ENCODE results near the gene TMEM114.

Gene TMEM114

DNA sequence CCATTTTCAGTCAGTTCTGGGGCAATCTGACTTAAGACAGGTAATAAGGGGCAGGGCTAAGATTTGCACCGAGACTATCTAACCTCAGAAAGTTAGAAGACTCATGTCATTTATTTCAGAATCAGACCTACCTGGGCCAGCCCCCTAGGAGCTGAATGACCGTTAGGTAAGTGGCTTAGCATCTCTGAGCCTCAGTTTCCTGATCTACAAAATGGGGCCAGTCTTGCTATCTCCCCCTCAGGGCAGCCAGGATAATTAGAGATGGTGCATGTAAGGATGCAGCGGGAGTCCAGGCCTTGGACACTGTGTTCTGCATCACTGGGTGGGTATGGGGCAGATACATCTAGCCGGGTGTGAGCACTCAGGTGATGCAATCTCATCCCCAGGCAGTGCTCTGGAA lies 20.8 kb upstream of the TMEM114 start:
- DNase-seq (ENCODE audit: low spot score) = no peak

DNA sequence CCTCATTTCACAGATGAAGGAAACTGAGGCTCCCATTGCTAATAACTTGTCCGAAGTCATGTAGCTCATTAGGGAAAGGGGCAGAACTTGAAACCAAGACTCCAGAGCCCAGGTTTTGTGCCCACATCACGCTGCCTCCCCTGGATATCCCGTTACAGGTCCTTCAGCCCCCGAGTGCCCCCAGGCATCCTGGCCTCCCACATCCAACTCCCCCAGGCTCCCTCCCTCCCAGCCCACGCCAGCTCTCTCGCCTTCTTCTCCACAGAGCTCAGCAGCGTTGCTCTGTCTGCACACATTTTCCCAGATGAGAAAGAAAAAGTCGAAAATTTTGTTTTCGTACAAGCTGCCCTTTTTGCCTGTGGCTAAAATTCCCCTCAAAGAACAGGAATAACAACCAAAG lies 16.9 kb upstream of the TMEM114 start:
- no peak for DNase-seq (ENCODE audit: low spot score)

DNA sequence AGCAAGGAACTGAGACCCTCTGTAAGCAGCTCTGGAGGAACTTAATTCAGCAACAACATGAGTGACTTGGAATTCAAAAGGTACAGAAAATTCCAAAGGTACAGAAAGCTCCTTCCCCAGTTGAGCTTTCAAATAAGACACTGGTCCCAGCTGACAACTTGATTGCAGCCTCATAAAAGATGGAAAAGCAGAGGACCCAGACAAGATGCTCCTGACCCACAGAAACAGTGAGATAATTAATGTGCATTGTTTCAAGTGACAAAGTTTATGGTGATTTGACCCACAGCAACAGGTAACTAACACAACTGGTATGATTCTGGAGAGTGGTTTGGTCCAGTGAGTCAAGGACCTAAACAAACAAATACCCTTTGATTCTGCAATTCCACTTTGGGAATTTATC lies 15.2 kb upstream of the TMEM114 start:
- DNase-seq (ENCODE audit: low spot score) = no peak

DNA sequence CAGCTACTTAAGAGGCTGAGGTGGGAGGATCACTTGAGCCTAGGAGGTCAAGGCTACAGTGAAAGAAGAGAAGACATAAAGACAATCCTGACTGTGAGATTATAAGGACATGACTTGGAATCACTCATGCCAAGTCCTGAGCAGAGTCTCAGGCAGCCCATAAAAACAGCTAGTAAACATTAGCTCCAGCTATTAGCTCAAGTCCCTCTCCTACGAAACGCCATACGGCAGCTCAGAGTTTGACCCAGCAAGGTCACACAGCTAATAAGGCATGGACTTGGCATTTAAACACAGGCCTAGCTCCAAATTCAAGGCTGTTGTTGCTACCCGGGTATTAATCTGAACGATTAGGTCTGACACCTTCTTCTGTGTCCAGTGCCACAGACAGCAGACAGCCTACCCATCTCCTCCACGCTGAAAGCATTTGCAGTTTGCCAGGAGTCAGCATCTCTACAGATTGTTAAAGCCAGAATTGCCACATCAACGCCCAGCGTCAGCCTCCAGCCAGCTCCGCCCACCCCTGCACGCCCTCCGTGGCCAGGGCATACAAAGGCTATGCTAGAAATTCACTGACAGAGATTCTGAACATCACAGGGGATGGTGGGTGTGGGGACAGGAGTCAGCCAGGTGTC lies 9.9 kb upstream of the TMEM114 start:
- DNase-seq (ENCODE audit: low spot score) = no peak

DNA sequence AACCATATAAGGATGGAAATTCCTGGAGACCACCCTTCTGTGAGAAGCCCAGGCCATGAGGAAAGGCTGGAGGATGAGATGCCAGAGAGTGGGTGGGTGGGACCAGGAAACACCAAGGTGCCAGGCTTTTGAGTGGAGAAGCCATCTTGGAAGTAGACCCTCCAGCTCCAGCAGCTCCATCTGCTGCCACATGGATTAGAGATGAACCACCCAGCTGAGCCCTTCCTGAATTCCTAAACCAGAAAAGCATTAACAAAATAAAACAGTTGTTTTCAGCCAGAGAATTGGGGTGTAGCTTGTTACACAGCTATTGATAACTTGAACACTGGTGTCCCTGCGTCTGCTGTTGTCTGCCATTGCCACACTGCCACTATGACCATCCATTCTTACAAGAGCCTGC lies 6.3 kb upstream of the TMEM114 start:
- no peak for DNase-seq (ENCODE audit: low spot score)

DNA sequence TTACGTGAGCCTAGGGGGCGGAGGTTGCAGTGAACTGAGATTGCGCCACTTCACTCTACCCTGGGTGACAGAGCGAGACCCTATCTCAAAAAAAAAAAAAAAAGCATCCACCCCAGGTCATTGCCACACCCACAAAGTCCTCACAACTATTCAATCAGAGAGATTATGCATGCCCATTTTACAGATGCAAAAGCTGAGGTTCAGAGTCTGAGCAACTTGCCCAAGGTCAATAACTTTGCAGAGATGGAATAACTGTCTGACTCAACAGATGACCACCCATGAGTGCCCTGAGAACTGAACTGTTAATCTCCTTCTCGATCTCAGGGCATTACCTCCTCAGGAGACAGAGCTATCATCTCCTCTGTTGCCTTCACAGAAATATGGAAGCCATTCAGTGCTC lies 5.5 kb upstream of the TMEM114 start:
- DNase-seq (ENCODE audit: low spot score) = no peak

DNA sequence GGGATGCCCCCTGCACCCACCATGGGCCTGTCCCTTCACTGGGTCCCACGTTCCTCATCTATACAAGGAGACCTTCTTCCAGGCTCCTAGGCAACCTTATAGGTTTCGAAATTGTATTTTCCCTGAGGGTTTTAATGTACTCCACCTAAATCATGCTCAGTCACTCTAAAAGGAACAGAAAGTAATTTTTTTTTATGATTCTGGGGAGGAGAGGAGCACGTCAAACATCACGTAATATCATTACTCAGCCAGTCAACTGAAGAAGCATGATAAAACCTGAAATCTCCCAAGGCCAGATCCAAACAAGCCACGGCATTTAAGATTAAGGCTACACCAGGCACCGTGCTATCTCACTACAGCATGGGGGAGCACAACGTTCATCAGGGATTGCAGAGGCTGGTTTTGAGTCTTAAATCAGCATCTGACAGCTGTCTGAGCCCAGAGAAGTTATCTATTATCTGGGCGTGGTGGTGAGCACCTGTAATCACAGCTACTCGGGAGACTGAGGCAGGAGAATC lies 3.9 kb upstream of the TMEM114 start:
- no peak for DNase-seq (ENCODE audit: low spot score)

DNA sequence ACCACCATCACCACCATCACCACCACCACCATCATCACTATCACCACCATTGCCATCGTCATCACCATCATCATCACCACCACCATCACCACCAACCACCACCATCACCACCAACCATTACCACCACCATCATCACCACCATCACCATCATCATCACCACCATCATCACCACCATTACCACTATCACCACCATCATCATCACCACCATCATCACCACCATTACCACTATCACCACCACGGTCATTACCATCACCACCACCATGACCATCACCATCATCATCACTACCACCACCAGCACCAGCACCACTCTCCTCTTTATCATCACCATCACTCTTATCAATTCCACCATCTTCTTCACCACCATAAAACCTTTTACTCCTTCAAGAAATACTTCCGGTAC lies 1.1 kb upstream of the TMEM114 start:
- DNase-seq (ENCODE audit: low spot score) = no peak

DNA sequence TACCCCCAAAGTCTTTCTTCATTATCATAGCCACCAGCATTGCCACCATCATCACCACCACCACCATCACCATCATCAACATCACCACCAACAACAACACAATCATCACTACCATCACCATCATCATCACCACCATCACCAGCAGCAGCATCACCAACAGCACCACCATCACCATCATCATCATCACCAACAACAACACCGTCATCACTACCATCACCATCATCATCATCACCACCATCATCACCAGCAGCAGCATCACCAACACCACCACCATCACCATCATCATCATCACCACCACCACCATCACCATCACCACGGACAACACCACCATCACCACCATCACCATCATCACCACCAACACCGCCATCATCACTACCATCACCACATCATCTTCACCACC lies 500 bp upstream of the TMEM114 start:
- DNase-seq (ENCODE audit: low spot score) = no peak

DNA sequence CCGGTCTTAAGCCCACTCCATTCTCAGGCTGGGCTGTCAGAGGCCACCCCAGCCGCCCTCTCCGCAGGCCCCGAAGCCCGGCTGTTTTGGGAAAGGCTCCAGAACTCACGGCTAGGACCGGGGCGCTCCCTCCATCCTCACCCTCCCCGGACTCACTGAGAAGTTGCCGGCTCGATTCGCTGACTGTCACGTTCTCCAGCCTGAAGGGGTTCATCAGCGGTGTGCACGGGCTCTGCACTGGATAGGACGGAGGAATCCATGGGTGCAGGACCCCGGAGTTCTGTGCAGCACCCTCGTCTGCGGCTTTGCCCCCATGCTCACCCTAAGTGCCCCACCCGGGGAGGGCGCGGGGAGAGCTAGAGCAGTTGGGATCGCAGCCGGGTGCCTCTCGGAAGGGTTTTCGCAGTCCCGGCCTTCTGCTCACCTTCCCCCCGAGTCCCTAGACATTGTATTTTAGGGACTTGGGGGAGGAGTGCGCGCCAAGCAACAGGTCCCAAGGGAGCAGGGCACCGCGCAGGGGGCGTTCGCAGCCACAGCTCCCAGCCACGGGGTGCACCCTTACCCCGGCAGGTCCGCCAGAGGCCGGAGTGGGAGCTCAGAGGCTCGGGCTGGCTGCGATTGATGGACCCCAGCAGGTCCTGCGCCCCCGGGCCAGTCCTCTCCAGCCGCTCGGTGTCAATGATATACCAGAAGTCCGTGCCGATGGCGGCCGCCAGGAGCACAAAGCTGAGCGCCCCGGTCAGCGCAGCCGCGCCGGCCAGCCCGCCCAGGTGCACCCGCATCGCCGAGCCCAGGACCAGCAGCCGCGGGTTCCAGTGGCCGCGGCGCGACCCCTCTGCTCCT lies 1.0 kb downstream of the TMEM114 start:
- no peak for DNase-seq (ENCODE audit: low spot score)

DNA sequence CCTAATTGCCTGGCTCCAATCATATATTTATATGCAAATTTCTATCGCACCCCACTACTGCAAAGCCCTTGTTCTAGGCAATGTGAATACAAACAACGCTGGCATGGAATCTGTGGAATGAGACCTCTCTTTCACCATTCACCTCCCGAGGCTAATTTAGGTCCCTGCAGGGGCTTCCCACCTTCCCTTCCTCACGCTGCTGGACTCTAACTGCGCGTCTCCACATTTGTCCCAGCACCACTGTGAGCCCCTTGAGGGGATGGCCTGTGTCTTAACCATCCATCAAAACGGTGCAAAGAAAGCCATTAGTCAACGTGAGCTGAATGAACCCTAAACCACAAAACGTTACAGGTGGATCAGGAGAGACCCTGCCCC lies 1.6 kb downstream of the TMEM114 start:
- no peak for DNase-seq (ENCODE audit: low spot score)

DNA sequence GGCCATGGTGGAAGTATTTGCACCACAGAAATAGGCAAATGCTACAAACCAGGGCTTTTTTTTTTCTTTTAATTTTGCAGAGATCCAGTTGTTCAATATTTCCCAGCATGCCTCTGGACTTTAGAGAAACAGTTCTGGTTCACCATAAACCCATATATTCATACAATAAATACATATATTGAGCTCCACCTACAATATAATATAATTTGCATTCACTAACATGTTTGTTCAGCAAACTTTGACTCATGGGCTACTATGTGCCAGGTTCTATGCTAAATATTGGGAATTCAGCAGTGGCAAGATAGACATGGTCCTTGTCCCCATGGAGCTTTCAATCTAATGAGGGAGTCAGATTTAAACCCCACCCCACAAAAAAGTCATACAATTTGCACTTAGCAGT lies 3.2 kb downstream of the TMEM114 start:
- DNase-seq (ENCODE audit: low spot score) = no peak

DNA sequence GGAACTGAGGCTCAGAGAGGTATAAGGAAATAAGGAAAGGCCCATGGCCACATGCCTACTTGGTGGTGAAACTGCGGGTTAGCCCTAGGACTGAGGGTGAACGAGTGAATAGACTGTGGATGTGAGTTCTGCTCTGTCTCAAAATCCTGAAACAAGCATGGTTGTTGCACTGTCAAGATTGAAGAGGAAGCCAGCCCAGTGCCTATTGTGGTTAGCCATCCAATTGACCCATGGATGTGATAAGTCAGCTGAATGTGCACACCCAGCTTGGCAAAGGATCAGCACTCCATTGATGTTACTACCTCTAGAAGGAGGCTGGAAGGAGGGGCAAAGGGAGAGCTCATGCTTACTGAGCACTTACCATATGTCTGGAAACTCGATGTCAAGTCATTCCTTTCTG lies 4.5 kb downstream of the TMEM114 start:
- DNase-seq (ENCODE audit: low spot score) = no peak

DNA sequence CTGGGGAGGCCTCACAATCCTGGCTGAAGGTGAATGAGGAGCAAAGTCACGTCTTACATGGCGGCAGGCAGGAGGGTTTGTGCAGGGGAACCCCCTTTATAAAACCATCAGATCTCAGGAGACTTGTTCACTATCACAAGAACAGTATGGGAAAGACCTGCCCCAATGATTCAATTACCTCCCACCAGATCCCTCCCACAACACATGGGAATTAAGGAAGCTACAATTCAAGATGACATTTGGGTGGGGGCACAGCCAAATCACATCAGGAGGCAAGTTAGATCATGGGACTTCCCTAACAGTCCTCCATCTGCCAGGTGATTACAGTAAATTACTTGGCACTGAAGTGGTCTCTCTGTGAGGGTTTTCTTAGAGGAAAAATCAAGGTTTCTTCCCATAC lies 5.3 kb downstream of the TMEM114 start:
- DNase-seq (ENCODE audit: low spot score) = no peak

DNA sequence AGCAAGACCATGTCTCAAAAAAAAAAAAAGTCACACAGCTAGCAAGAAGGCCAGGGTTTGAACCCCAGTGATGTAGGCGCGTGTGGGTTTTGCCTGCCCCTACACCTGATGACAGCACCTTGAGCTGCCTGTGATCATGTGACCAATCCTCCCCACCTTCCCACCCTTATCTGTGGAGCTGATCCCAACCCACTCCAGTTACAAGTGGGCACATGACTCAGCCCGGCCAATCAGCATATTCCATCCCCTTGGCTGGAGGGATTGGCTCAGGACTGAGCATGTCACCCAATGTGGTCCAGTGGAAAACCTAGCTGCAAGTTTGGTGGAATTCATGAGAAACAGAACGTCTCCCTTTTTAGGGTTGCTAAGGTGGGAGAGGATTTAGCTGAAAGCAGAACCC lies 6.6 kb downstream of the TMEM114 start:
- no peak for DNase-seq (ENCODE audit: low spot score)

DNA sequence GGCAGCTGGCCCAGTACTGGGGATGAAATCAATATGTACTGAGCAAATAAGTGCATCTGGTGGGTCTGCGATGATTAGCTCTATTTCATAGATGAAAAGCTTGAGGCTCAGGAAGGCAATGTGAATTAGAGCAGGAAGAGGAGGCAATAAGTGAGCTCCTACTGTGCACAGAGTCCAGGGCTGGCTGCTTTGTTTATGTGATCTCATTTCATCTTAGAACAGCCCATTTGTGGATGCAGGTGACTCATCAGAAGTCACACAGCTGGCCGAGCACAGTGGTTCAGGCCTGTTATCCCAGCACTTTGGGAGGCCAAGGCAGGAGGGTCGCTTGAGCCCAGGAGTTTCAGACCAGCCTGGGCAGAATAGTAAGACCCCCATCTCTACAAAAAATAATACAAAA lies 7.1 kb downstream of the TMEM114 start:
- DNase-seq (ENCODE audit: low spot score) = peak; percentile 52

DNA sequence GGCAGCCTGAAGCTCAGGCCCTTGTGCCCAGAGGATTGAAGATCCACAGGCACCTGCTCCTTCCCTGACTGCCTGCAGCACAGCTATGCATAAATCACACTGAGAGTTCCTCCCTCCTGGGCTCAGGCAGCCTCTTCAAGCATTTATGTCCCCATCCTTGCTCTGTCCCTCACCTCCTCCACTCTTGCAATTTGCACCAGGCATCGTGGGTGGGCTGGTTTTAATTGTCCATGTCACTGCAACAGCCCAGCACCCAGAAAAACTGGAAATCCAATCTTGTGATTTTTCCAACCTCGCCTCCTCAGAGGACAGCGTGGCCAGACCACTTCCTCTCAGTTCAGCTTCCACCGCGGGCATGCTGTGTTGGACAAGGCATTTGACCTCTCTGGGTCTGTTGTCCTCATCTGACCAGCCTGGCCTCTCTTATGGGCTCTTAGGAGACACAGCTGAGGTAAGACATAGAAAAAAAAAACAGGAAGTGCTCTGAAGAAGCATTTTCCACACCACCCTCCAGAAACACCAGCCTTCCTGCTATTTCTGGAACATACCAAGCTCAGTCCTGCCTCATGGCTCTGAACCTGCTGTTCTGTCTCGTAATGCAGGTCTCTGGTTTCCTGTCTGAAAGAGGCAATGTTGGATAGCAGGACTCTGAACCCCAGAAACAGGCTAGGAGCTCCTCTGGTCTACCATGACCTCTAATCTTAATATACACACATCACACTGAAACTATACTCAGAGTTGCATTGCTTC lies 8.3 kb downstream of the TMEM114 start:
- DNase-seq (ENCODE audit: low spot score) = no peak

DNA sequence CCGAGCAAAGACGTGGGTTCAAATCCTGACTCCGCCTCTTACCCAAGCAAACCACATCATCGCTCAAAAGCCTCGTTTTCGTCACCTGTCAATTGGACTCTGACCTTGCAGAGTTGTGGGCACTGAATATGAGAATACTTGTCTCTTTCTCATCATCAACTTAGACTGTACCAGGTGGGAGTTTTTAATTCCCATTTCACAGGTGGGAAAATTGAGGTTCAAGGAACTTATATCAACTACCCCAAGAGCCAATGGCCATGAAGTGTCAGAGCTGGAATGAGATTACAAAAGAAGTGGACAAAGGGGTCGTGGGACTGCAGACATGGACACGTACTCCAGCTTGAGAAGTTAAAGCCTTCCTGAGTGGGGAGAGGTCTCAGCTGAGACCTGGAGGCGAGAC lies 10.8 kb downstream of the TMEM114 start:
- DNase-seq (ENCODE audit: low spot score) = no peak

DNA sequence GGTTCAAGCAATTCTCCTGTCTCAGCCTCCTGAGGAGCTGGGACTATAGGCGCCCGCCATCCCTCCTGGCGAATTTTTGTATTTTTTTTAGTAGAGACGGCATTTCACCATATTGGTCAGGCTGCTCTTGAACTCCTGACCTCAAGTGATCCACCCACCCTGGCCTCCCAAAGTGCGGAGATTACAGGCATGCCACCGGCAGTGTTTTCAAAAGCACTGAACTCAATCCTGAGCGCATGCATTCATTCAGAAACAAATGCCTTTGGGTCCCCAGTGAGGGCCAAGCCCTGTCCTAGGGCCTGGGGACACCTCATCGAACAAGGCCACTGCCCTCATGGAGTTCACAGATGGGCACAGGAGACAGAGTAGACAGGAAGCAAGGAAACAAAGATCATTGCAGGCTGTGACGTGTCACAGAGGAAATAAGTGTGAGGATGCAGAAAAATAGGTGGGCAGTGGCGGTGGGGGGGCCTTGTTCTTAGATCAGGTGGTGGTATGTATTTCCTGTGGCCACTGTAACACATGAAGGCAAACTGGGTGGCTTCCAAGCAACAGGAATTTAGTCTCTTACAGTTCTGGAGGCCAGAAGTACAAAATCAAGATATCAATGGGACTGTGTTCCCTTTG lies 12.5 kb downstream of the TMEM114 start:
- DNase-seq (ENCODE audit: low spot score) = no peak

DNA sequence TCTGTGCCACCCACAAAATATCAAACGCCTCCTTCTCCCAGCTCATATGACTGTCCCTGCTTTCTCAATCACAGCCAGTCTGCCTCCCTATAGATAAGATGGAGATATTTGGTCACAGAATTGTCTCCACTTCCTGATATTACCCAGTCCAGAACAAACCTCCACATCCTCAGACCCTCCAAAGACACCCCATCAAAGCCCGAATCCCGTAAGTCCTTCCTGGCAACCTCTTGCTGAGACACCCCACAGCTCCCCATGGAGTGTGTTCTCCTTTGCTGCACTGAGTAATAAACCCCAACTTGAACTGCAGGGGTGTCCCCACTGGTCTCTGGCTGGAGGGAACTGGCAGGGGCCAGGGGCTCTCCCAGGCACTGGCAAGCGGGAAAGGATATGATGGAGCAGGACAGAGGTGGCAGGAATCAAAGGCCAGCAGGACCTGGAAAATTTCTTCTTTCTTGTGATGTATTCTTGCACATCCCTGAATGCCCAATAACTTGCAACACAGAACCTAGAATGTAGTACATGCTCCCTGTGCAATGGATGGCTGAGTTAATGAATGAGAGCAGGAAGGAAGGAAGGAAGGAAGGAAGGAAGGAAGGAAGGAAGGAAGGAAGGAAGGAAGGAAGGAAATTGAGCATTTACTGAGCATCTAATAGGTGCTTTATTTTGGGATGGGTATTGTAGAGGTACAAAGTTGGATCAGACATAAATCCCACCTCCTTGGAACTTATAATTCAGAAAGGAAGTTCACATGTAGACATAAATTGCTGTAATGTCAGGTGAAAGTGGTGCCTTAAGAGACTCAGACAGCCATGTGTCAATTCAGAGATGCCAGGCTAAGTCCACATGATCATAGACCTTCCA lies 13.9 kb downstream of the TMEM114 start:
- no peak for DNase-seq (ENCODE audit: low spot score)

DNA sequence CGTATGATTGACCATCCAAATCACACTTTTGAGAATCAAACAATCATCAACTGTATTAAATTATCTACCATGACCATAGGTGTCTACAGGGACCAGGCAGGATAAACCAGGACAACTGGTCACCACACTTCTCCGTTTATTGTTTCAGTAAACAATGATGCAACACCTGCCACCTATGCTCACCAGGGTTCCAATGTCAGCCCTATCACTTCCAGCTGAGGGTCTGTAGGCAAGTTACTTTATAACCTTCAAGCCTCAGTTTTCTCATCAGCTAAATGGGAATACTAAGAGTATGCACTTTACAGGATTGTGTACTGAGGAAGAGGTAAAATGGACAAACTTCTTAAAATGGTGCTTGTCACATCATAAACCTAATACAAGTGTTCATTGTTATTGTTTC lies 14.9 kb downstream of the TMEM114 start:
- DNase-seq (ENCODE audit: low spot score) = no peak

Data from RKO (cell line).